ENCODE data around the gene PAOX. TPM values are rescaled to one million over a fixed set of nuclear protein-coding genes. Genes with fewer than 3 reads are reported as not detected.

PAOX gene
- total and polyA plus RNA-seq, 2 of the 4 experiments (the other 2 are of a cell fraction) = 3.8 to 4.5 TPM

GRCh38 chr10:133381036-133381435 lies 2.0 kb downstream of the PAOX start:
- no peaks in the 10 kb centered on the region for H3K9me3 ChIP-seq (ENCODE audit: control insufficient read depth, insufficient read depth, low read length)
- no peak overlapping the region for H3K4ac ChIP-seq (ENCODE audit: low read depth, low read length)
- TF ChIP-seq SMC3 (IDR thresholded peaks at IDR 0.05; ENCODE audit: low read depth, low read length) = no peak
- H2BK15ac ChIP-seq (ENCODE audit: low read depth, low read length) = no peak overlapping the region
- no peak overlapping the region for H4K91ac ChIP-seq (ENCODE audit: insufficient read depth, low read depth, low read length)
- no peak overlapping the region for H4K8ac ChIP-seq (ENCODE audit: low read depth in 2 of 2, low read length in 2 of 2)
- no peak overlapping the region for H3K9ac ChIP-seq (ENCODE audit: low read depth, low read length)
- no peaks in the 10 kb centered on the region for H4K20me1 ChIP-seq (ENCODE audit: insufficient read depth, low read length)
- H3K4me2 ChIP-seq (ENCODE audit: low read depth, low read length) = no peak overlapping the region
- H2BK120ac ChIP-seq (ENCODE audit: low read depth, low read length) = no peak overlapping the region
- in situ Hi-C loops (cut with MboI; ENCODE audit: low sequenced_read_pairs) (no loop called here), intact Hi-C loops (cut with micrococcal nuclease) (no loop called here), dilution Hi-C loops (cut with HindIII; ENCODE audit: low sequenced_read_pairs, unreplicated experiment) (no loop called here)
- no TSS peak for BruUV-seq (replicated peaks)
- H3K9me1 ChIP-seq (ENCODE audit: insufficient read depth, low read length) = peaks cover 8% of the 10 kb centered on the region; the same call in 1 of the 2 replicates
- H3K27ac ChIP-seq (ENCODE audit: insufficient read depth, low read length) = no peak overlapping the region
- peaks cover 5% of the 10 kb centered on the region for H3K36me3 ChIP-seq (ENCODE audit: control insufficient read depth, insufficient read depth, low read length)
- no peak overlapping the region for H2BK5ac ChIP-seq (ENCODE audit: low read depth, low read length, poor library complexity, severe bottlenecking)
- H2BK20ac ChIP-seq (ENCODE audit: low read depth, low read length) = no peak overlapping the region
- CTCF ChIA-PET = no interaction called here
- H3K18ac ChIP-seq (ENCODE audit: low read depth, low read length) = no peak overlapping the region
- no peaks in the 10 kb centered on the region for H3K27me3 ChIP-seq (ENCODE audit: control insufficient read depth, insufficient read depth, low read length)
- H3K79me1 ChIP-seq (ENCODE audit: low read depth in 1 of 2, low read length in 2 of 2) = peaks cover 0 to 10% of the 10 kb centered on the region in 2 experiments; a peak in 3 of 4 replicates
- DNase-seq = no peak
- no peak overlapping the region for H2AK5ac ChIP-seq (ENCODE audit: low read depth, low read length)
- H3K56ac ChIP-seq (ENCODE audit: extremely low read depth, insufficient read depth, low read length) = no peak overlapping the region
- ATAC-seq (ENCODE audit: low read depth) = no peak
- POLR2A ChIA-PET (ENCODE audit: unreplicated experiment) = no interaction called here
- no peak overlapping the region for H4K5ac ChIP-seq (ENCODE audit: low read depth, low read length)
- H3K4me3 ChIP-seq (ENCODE audit: insufficient read depth, low read depth, low read length) = no peak overlapping the region
- no peak overlapping the region for H3K23ac ChIP-seq (ENCODE audit: low read depth, low read length)
- no peak overlapping the region for H2AFZ ChIP-seq (replicated peaks; ENCODE audit: low read length, poor library complexity)
- no peak overlapping the region for H3K14ac ChIP-seq (replicated peaks; ENCODE audit: low read depth, low read length)
- peaks cover 5% of the 10 kb centered on the region for H3K4me1 ChIP-seq (ENCODE audit: control insufficient read depth, insufficient read depth, low read length)
- 100% methylated on average over 2 of the region's 8 CpGs; no CpG with 5 or more reads in 1 of the 2 experiments for WGBS, 2 experiments (ENCODE audit: extremely low coverage in 2 of 2, insufficient read length in 1 of 2)
- no peak overlapping the region for H2AK9ac ChIP-seq (replicated peaks; ENCODE audit: low read depth, low read length, poor library complexity)
